Esophagus muscularis mucosa (tissue), 4 donors: Measurements from ENCODE around the gene VAMP1. TPM values are rescaled to one million over a fixed set of nuclear protein-coding genes. Genes with fewer than 3 reads are reported as not detected.

Experiments
- DNase-seq: peaks from one replicate; pipeline ENCODE4 v3.0.0-alpha.2; 2017; ENCODE audit errors: extremely low spot score
- H3K27ac ChIP-seq, 4 donors: fragments of 200-600 bp; sonication (generic); replicated peaks in 1 of 4; 1 replicate in 3 of 4; 2 replicates in 1 of 4; pipeline ENCODE4 v1.5.1; 2016 to 2019; ENCODE audit warnings: mild to moderate bottlenecking in 1 of 4
- H3K27me3 ChIP-seq, 4 donors: fragments of 200-600 bp; sonication (generic); one replicate each; pipeline versions ENCODE4 v1.5.1 to v1.6.0; 2016 to 2019
- H3K36me3 ChIP-seq, 4 donors: fragments of 200-600 bp; sonication (generic); one replicate each; pipeline ENCODE4 v1.5.1; 2016 to 2019
- H3K4me1 ChIP-seq, 4 donors: fragments of 200-600 bp; sonication (generic); one replicate each; pipeline ENCODE4 v1.5.1; 2016 to 2019
- H3K4me3 ChIP-seq, 4 donors: fragments of 200-600 bp; sonication (generic); 1 replicate in 2 of 4; 2 replicates in 2 of 4; pipeline ENCODE4 v1.5.1; 2016 to 2019; ENCODE audit warnings: mild to moderate bottlenecking in 4 of 4, moderate library complexity in 1 of 4
- H3K9me3 ChIP-seq, 4 donors: fragments of 200-600 bp; sonication (generic); 1 replicate in 3 of 4; 2 replicates in 1 of 4; pipeline ENCODE4 v1.5.1; 2016 to 2019
- EP300 ChIP-seq: sonication (generic); formaldehyde crosslinking; IDR thresholded peaks from one replicate; pipeline ENCODE4 v1.6.1; 2017; ENCODE audit warnings: antibody characterized with exemption
- POLR2A ChIP-seq: fragments of 450-650 bp; IDR thresholded peaks from one replicate; pipeline ENCODE4 v1.6.1; 2017; ENCODE audit warnings: antibody characterized with exemption, moderate library complexity, mild to moderate bottlenecking, low read depth
- POLR2AphosphoS5 ChIP-seq, 2 donors: sonication (generic); formaldehyde crosslinking; IDR thresholded peaks; one replicate each; pipeline ENCODE4 v1.6.1; 2017; ENCODE audit warnings: antibody characterized with exemption in 2 of 2
- WGBS: methylation state at CpG from one replicate; pipeline ENCODE4 v1.1.5; 2018; 5-methylcytosine and 5-hydroxymethylcytosine counted together
- intact Hi-C: fragments of 100-400 bp; cut with DNase I; formaldehyde crosslinking; loops from one replicate; pipeline ENCODE4 v1.15.1; 2023
- total RNA-seq, 4 donors: library from RNA; depleted of rRNA; stranded (reverse); fragments of >200 nt; gene quantifications; one replicate each; pipeline versions ENCODE4 v1.1.0 to v1.2.1, GENCODE V29; 2016
- TF ChIP-seq, protein P1 (sequence below), 3 experiments: fragments of 200-600 bp in 2 of 3; fragments of 450-650 bp in 1 of 3; sonication (generic) in 2 of 3; IDR thresholded peaks; one replicate each; pipeline ENCODE4 v1.5.1; 2017 to 2019; ENCODE audit warnings: antibody characterized with exemption in 3 of 3, mild to moderate bottlenecking in 2 of 3, moderate library complexity in 1 of 3

VAMP1 gene
- total RNA-seq, 4 donors from 2014 or later: 4.5 to 8.7 (median 6.7) TPM

DNA sequence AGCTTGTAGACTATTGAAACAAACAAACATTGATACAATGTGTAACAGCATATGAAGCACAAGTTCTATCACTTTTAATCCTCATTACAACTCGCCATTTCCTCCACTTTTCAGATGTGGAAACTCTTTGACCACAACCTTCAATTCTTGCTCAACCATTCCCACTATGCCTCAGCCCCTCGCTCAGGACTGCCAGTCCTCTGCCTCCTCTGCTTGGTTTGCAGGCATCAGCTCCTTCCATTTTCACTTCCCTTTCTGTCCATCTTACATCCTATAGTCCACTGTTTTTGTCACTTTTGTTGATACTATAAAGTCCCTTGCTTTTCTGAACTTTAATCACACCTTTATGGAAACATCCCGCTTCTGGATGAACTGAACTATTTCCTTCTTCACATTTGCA is 53.9 kb downstream of the VAMP1 start:
- WGBS: 85% methylated on average over 3 of the region's 3 CpGs

More for the DNA sequence above, 53.9 kb downstream of the VAMP1 start:
- no peaks in the 10 kb centered on the region for H3K9me3 ChIP-seq
- H3K4me1 ChIP-seq: peaks cover 0 to 15% (median 7%) of the 10 kb centered on the region in 4 donors
- intact Hi-C loops: no loop called here
- no peaks in the 10 kb centered on the region for H3K27me3 ChIP-seq
- no peak for DNase-seq
- H3K27ac ChIP-seq: no peak overlapping the region
- TF ChIP-seq EP300 (no peak), POLR2A (no peak), POLR2AphosphoS5 (IDR thresholded peaks at IDR 0.05) (no peak)
- TF ChIP-seq, protein P1, sequence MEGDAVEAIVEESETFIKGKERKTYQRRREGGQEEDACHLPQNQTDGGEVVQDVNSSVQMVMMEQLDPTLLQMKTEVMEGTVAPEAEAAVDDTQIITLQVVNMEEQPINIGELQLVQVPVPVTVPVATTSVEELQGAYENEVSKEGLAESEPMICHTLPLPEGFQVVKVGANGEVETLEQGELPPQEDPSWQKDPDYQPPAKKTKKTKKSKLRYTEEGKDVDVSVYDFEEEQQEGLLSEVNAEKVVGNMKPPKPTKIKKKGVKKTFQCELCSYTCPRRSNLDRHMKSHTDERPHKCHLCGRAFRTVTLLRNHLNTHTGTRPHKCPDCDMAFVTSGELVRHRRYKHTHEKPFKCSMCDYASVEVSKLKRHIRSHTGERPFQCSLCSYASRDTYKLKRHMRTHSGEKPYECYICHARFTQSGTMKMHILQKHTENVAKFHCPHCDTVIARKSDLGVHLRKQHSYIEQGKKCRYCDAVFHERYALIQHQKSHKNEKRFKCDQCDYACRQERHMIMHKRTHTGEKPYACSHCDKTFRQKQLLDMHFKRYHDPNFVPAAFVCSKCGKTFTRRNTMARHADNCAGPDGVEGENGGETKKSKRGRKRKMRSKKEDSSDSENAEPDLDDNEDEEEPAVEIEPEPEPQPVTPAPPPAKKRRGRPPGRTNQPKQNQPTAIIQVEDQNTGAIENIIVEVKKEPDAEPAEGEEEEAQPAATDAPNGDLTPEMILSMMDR (IDR thresholded peaks at IDR 0.05): no peak
- H3K4me3 ChIP-seq: no peak overlapping the region
- no peaks in the 10 kb centered on the region for H3K36me3 ChIP-seq

Other genes starting within 250 kb of the VAMP1 start
- under 1 TPM in 2 of 4 donors, not detected in 2; 0.52 to 0.75 TPM for gene PLEKHG6, start 160.0 kb downstream of the VAMP1 start, total RNA-seq
- gene TNFRSF1A, start 128.6 kb downstream of the VAMP1 start, total RNA-seq: 100 to 1,000 TPM; 146 to 464 (median 247) TPM
- gene SCNN1A, start 95.1 kb downstream of the VAMP1 start, total RNA-seq: 1 to 10 TPM in 3 of 4 donors, under 1 TPM in 1; 0.83 to 3.3 (median 1.8) TPM
- 100 to 1,000 TPM; 117 to 144 (median 137) TPM for gene LTBR, start 86.5 kb downstream of the VAMP1 start, total RNA-seq
- under 1 TPM in 1 of 4 donors, not detected in 3; 0.66 TPM for gene CD27, start 25.7 kb downstream of the VAMP1 start, total RNA-seq
- gene TAPBPL, start 18.6 kb downstream of the VAMP1 start, total RNA-seq: 10 to 100 TPM; 12.4 to 25.8 (median 22.5) TPM
- gene MRPL51, start 22.6 kb upstream of the VAMP1 start, total RNA-seq: 100 to 1,000 TPM in 1 of 4 donors, 10 to 100 TPM in 3; 62.3 to 105 (median 81.3) TPM
- 10 to 100 TPM; 13.9 to 26.1 (median 24.7) TPM for gene NCAPD2, start 23.4 kb upstream of the VAMP1 start, total RNA-seq
- 1,000 to 10,000 TPM; 2,279 to 3,578 (median 2,742) TPM for gene GAPDH, start 63.8 kb upstream of the VAMP1 start, total RNA-seq
- 10 to 100 TPM; 12.1 to 26.2 (median 20.8) TPM for gene IFFO1, start 85.4 kb upstream of the VAMP1 start, total RNA-seq
- gene NOP2, start 97.6 kb upstream of the VAMP1 start, total RNA-seq: 10 to 100 TPM; 17.9 to 32.3 (median 19.5) TPM
- 100 to 1,000 TPM; 189 to 226 (median 218) TPM for gene CHD4, start 136.7 kb upstream of the VAMP1 start, total RNA-seq
- gene LPAR5, start 165.3 kb upstream of the VAMP1 start, total RNA-seq: 1 to 10 TPM; 1.7 to 2.5 (median 1.8) TPM
- 1 to 10 TPM in 3 of 4 donors, under 1 TPM in 1; 0.97 to 6.2 (median 2.6) TPM for gene ACRBP, start 176.8 kb upstream of the VAMP1 start, total RNA-seq
- 10 to 100 TPM; 45.1 to 58.3 (median 49.9) TPM for gene ING4, start 192.4 kb upstream of the VAMP1 start, total RNA-seq
- gene ZNF384, start 218.7 kb upstream of the VAMP1 start, total RNA-seq: 10 to 100 TPM; 32.8 to 55.4 (median 41.0) TPM
- gene PIANP, start 230.1 kb upstream of the VAMP1 start, total RNA-seq: 1 to 10 TPM in 1 of 4 donors, under 1 TPM in 3; 0.42 to 1.8 (median 0.60) TPM